Islet precursor cell (in vitro differentiated cells): Measurements from ENCODE around the gene TRMT5.

Experiments used
- DNase-seq: peaks from one replicate; pipeline ENCODE4 v3.0.0-alpha.2; 2018

The TRMT5 gene, protein sequence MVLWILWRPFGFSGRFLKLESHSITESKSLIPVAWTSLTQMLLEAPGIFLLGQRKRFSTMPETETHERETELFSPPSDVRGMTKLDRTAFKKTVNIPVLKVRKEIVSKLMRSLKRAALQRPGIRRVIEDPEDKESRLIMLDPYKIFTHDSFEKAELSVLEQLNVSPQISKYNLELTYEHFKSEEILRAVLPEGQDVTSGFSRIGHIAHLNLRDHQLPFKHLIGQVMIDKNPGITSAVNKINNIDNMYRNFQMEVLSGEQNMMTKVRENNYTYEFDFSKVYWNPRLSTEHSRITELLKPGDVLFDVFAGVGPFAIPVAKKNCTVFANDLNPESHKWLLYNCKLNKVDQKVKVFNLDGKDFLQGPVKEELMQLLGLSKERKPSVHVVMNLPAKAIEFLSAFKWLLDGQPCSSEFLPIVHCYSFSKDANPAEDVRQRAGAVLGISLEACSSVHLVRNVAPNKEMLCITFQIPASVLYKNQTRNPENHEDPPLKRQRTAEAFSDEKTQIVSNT

GRCh38 chr14:60980811-60981632 lies at the start of gene TRMT5, which contains the start of gene SLC38A6:
TRMT5 (minus strand) TSS chr14:60981079; CDS start chr14:60980973, 106 bp downstream.
SLC38A6 (plus strand) TSS chr14:60981245; CDS start chr14:60981278, 33 bp downstream.
- peak; percentile 99 for DNase-seq

GRCh38 chr14:61026526-61026925 lies 45.6 kb upstream of the TRMT5 start:
- no peak for DNase-seq

GRCh38 chr14:61025251-61026223 lies 44.7 kb upstream of the TRMT5 start:
- peak; percentile 65 for DNase-seq

DNA sequence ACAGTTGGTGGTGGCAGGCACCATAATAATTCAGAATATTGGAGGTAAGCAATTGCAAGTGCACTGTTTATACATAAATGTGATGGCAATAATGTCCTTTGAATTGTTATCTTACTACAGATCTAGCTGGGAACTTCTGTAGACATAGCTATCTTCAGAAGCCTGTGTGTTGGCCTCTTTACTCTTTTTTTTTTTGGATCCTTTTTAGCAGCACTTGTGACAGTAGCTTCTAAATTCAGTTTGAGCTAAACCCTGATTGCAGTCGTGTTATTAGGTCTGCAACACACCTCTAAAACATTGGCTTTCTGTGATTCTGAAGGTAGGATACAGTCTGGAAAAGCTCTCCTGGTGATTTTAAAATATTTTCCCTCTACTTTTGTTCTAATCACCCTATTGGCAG lies 38.7 kb upstream of the TRMT5 start:
- DNase-seq, result no peak

- DNase-seq, result no peak
These were observed 22.7 kb upstream of the TRMT5 start for GRCh38 chr14:61003571-61003970.

DNA sequence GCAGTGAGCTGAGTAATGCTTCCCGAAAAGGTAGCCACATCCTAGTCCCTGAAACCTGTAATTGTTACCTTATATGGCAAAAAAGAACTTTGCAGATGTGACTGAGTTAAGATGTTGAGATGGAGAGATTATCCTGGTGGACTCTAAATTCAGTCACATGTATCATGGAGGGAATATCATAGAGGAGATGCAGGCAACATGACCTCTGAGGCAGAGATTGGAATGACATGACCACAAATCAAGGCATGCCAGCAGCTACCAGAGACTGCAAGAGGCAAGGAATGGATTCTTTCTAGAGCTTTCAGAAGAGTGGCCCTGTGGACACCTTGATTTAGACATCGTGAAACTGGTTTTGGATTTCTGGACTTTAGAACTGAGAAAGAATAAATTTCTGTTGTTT lies 18.7 kb upstream of the TRMT5 start:
- no peak for DNase-seq

- DNase-seq, result no peak
These were observed 17.7 kb upstream of the TRMT5 start for GRCh38 chr14:60998617-60999016.

DNA sequence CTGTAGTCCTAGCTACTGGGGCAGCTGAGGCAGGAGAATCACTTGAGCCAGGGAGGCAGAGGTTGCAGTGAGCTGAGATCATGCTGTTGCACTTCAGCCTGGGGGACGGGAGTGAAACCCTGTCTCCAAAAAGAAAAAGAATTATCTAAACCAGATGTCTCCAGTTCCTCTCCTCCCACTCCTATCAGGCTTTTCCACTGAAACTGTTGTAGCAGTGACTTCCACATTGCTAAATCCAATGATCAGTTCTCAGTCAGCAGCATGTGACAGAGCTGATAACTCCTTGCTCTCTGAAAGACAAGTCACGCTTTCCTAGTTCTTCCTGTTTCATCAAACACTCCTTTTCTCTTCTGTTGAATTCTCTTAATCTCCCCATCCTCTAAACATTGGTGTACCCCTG lies 8.7 kb upstream of the TRMT5 start:
- no peak for DNase-seq

DNA sequence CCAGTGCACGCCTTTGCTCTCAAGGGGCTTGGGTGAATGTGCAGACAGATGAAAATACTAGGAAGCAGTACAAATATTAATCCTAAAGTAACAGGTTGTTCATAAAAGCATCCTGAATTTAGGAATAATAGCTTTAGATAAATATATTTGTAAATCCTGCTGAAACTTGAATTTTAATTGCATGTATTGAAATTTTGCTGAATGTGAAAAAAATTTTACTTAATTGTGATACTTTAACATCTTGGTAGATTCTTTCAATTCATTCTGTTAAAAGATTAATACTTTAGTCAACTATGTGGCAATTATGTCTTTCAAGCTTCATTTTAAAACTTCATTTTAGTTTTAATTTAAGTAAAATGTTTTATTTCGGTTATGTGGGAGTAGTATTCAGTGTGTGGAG lies 5.6 kb upstream of the TRMT5 start:
- no peak for DNase-seq

GRCh38 chr14:60984196-60984595 lies 3.3 kb upstream of the TRMT5 start:
- DNase-seq, result no peak

DNA sequence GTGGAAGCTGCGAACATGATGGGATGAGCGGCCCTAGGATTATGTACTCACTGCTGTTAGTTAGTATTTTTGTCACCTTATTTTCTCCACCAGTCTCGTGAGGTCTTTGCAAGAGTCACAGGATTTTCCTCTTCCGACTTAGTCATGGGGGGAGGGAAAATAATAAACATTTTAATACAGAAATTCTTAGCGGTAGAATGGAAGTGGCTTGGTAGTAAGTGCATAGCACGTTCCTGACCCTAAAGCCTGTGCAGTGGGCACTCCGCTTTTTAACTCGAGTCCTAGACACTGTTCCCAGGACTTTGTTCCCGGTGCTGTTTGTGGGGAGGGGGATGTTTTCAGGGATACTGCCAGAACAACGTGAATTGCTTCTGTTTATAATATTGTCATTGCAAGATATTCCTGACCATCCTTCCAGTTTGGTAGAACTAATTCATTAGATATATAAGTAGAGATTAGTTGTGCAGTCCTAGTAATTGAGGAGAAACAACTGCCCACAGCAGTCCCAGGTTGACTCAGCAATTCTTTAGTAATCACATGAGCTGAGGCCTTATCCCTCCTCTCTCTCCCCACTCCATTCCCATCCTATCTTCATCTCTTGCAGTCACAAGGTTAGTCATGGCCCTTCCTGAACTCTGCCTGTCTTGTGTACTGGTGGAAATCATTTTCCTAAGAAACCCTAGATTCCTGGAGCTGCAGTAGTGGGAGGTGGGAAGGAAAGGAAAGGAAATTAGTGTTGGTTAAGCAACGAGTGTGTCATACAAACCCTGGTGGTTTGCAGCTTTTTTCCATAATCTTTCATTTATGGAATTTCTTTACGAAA lies 965 bp upstream of the TRMT5 start:
- DNase-seq, result peak; percentile 64

GRCh38 chr14:60977847-60978246 lies 3.0 kb downstream of the TRMT5 start:
- DNase-seq, result no peak

DNA sequence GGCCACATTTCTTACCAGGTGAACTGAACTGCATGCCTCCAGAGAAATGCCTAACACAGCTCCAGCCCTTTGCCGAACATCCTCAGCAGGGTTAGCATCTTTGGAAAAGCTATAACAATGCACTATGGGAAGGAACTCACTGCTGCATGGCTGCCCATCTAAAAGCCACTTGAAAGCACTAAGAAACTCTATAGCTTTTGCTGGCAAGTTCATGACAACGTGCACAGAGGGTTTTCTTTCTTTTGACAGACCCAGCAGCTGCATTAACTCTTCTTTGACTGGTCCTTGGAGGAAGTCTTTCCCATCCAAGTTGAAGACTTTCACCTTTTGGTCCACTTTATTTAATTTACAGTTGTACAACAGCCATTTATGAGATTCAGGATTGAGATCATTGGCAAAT lies 5.3 kb downstream of the TRMT5 start:
- DNase-seq, result no peak

DNA sequence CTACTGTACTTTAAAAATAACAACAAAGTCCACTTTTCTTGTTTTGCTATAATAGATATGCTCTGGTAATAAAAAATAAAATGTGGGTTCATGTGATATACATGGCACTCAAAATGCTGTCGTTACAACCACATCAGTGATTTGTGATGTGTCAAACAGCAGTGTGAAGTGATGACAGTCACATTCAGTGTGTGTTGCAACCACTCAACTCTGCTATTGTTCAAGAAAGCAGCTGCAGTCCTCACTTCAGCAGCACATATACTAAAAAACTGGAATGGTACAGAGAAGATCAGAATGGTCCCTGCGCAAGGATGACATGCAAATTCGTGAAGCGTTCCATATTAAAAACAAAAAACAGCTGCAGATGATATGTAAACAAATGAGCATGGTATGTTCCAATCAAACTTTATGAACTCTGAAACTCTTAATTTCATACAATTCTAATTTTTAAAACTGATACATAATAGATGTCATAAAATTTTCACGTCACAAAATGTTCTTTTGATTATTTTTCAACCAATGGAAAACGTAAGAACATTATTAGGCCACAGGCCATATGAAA lies 6.7 kb downstream of the TRMT5 start:
- DNase-seq, result no peak

GRCh38 chr14:60973070-60973469 lies 7.8 kb downstream of the TRMT5 start:
- DNase-seq, result no peak

- no peak for DNase-seq
These were observed 8.6 kb downstream of the TRMT5 start for GRCh38 chr14:60972295-60972694.

GRCh38 chr14:60971271-60971670 lies 9.6 kb downstream of the TRMT5 start:
- no peak for DNase-seq

GRCh38 chr14:60970146-60970545 lies 10.7 kb downstream of the TRMT5 start:
- no peak for DNase-seq

DNA sequence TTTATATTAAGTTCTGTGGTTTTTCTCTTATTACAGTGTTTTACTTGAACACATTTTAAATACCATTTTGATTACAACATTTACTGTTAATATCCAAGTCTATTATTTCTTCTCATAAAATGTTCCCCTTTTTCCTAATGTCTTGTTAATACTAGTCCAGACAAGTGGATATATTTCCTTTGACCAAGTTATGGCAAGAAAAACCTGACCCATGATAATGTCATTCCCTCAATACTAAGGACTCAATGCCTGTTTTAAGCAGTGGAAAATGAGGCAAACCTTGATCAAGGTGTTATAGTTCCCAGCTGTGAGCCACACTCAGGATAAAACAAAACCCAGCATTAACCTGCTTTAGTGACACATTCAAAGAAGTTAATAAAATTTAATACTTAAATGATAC lies 12.2 kb downstream of the TRMT5 start:
- DNase-seq, result no peak

GRCh38 chr14:60968099-60968498 lies 12.8 kb downstream of the TRMT5 start:
- peak; percentile 57 for DNase-seq

GRCh38 chr14:60965402-60965801 lies 15.5 kb downstream of the TRMT5 start:
- no peak for DNase-seq
